Measurements from ENCODE around the gene FAM131A. TPM values are rescaled to one million over a fixed set of nuclear protein-coding genes. Genes with fewer than 3 reads are reported as not detected.

FAM131A gene
- total RNA-seq, 1 experiment from 2014 or later = 14.4 TPM

DNA sequence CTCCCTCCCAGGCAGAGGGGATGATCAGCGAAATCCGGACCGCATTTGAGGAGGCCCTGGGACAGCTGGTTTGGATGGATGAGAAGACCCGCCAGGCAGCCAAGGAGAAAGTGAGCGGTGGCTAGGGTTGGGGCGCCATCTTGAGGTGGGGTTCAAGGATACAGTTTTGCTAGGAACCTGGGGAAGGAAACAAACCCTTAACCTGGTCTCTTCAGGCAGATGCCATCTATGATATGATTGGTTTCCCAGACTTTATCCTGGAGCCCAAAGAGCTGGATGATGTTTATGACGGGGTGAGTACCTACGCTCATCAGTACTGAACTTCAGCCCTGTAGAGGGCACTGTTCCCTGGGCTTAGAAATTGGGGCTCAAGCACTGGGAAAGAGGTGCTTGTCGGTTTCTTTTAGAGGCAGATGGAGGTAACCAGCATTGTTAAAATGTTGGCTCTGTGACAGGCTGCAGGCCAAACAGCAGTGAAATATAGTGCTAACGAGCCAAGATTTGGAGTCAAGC lies 47.9 kb upstream of the FAM131A start:
- H2AK5ac ChIP-seq (ENCODE audit: insufficient read length, low read length) = no peak overlapping the region
- H3K56ac ChIP-seq (ENCODE audit: insufficient read length, low read depth, low read length) = no peak overlapping the region
- no peak overlapping the region for H3K4me2 ChIP-seq (ENCODE audit: insufficient read depth, insufficient read length, low read length)
- no peaks in the 10 kb centered on the region for H3K79me1 ChIP-seq (ENCODE audit: insufficient read depth, low read depth, low read length, poor library complexity, severe bottlenecking)
- no peaks in the 10 kb centered on the region for H3K27me3 ChIP-seq (ENCODE audit: insufficient read depth, low read length)
- no peak overlapping the region for H2BK5ac ChIP-seq (ENCODE audit: insufficient read length, low read length)
- no peak overlapping the region for H2AFZ ChIP-seq (ENCODE audit: low read length)
- H3K27ac ChIP-seq (ENCODE audit: insufficient read length, low read depth, low read length) = no peak overlapping the region
- H3K9me3 ChIP-seq (ENCODE audit: control insufficient read depth, low read depth, low read length) = no peaks in the 10 kb centered on the region
- H2BK20ac ChIP-seq (ENCODE audit: low read depth, low read length, poor library complexity, severe bottlenecking) = no peak overlapping the region
- no peak overlapping the region; a peak in 1 of 5 replicates for H3K4me3 Mint-ChIP-seq
- H2BK12ac ChIP-seq (ENCODE audit: insufficient read length, low read depth, low read length) = no peak overlapping the region
- no peak overlapping the region for H2BK15ac ChIP-seq (ENCODE audit: low read depth, low read length)
- no peak overlapping the region for H3K9ac ChIP-seq (ENCODE audit: extremely low read depth, insufficient read length, low read length)
- no peak overlapping the region for H3K23ac ChIP-seq (ENCODE audit: insufficient read length, low read depth, low read length)
- H3K4me1 ChIP-seq (ENCODE audit: insufficient read depth, low read length) = no peaks in the 10 kb centered on the region
- WGBS (ENCODE audit: extremely low coverage, insufficient read length, low lambda C conversion rate) = no CpG with 5 or more reads among the region's 10 CpGs
- H3K9me3 Mint-ChIP-seq = no peaks in the 10 kb centered on the region
- no peaks in the 10 kb centered on the region for H4K20me1 ChIP-seq (ENCODE audit: control insufficient read depth, insufficient read depth, insufficient read length)
- TF ChIP-seq, protein P1, sequence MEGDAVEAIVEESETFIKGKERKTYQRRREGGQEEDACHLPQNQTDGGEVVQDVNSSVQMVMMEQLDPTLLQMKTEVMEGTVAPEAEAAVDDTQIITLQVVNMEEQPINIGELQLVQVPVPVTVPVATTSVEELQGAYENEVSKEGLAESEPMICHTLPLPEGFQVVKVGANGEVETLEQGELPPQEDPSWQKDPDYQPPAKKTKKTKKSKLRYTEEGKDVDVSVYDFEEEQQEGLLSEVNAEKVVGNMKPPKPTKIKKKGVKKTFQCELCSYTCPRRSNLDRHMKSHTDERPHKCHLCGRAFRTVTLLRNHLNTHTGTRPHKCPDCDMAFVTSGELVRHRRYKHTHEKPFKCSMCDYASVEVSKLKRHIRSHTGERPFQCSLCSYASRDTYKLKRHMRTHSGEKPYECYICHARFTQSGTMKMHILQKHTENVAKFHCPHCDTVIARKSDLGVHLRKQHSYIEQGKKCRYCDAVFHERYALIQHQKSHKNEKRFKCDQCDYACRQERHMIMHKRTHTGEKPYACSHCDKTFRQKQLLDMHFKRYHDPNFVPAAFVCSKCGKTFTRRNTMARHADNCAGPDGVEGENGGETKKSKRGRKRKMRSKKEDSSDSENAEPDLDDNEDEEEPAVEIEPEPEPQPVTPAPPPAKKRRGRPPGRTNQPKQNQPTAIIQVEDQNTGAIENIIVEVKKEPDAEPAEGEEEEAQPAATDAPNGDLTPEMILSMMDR (conservative IDR thresholded peaks at IDR 0.05) = peak; percentile 86
- no peak overlapping the region for H4K91ac ChIP-seq (ENCODE audit: insufficient read length, low read depth, low read length)
- DNase-seq = peak; percentile 86
- no peaks in the 10 kb centered on the region for H3K79me2 ChIP-seq (ENCODE audit: insufficient read depth, low read length)
- no peaks in the 10 kb centered on the region; a peak in 1 of 7 replicates for H3K36me3 Mint-ChIP-seq (ENCODE audit: insufficient read depth in 1 of 3, low read depth in 3 of 3)
- peaks cover 0 to 5% of the 10 kb centered on the region in 2 experiments; a peak in 1 of 4 replicates for H3K4me1 Mint-ChIP-seq
- H3K18ac ChIP-seq (ENCODE audit: insufficient read length, low read depth, low read length) = no peak overlapping the region
- no peak overlapping the region for H3K4ac ChIP-seq (ENCODE audit: low read depth, low read length)
- no peak overlapping the region for H4K5ac ChIP-seq (ENCODE audit: insufficient read length, low read depth, low read length)
- H3K27me3 Mint-ChIP-seq (ENCODE audit: low read depth) = peaks cover 12% of the 10 kb centered on the region
- no peak overlapping the region for H3K14ac ChIP-seq (ENCODE audit: insufficient read depth, low read length)
- H3K27ac Mint-ChIP-seq = no peak overlapping the region; a peak in 1 of 7 replicates
- no peak overlapping the region for H4K8ac ChIP-seq (replicated peaks; ENCODE audit: insufficient read length, low read depth, low read length)
- no peak overlapping the region for H2BK120ac ChIP-seq (ENCODE audit: low read depth, low read length, poor library complexity, severe bottlenecking)
- no peak overlapping the region for H3T11ph ChIP-seq (ENCODE audit: low read length)
- no peaks in the 10 kb centered on the region for H3K23me2 ChIP-seq (ENCODE audit: insufficient read length, low read depth, low read length, poor library complexity, severe bottlenecking)

Data from H9 (cell line).